HepG2 (cell line): ENCODE measurements around the gene SPG7. TPM values are rescaled to one million over a fixed set of nuclear protein-coding genes. Genes with fewer than 3 reads are reported as not detected.

Experiments used
- HDAC6 ChIP-seq: fragments of 200-600 bp; sonication (generic); IDR thresholded peaks from 2 replicates; pipeline ENCODE4 v1.7.0; 2017; ENCODE audit warnings: mild to moderate bottlenecking, antibody characterized with exemption, low read length, low read depth
- HNF4A ChIP-seq: sonication (generic); formaldehyde crosslinking; IDR thresholded peaks from 2 replicates; pipeline ENCODE4 v1.4.0; 2020; ENCODE audit warnings: missing genetic modification reagents
- JDP2 ChIP-seq: sonication (generic); formaldehyde crosslinking; IDR thresholded peaks from 2 replicates; pipeline ENCODE4 v1.8.1; 2022; ENCODE audit warnings: missing genetic modification reagents, borderline replicate concordance
- SMYD3 ChIP-seq: sonication (generic); formaldehyde crosslinking; IDR thresholded peaks from 2 replicates; pipeline ENCODE4 v1.8.1; 2023; ENCODE audit warnings: mild to moderate bottlenecking, missing genetic modification reagents
- SRSF1 ChIP-seq: fragments of 200-400 bp; formaldehyde crosslinking; optimal IDR thresholded peaks from 2 replicates; pipeline ENCODE3; 2017; ENCODE audit warnings: mild to moderate bottlenecking, low read depth, low read length, moderate library complexity
- TEAD2 ChIP-seq: sonication (generic); formaldehyde crosslinking; IDR thresholded peaks from 2 replicates; pipeline ENCODE4 v1.9.0; 2021; ENCODE audit warnings: missing genetic modification reagents
- ZBTB8A ChIP-seq: sonication (generic); formaldehyde crosslinking; IDR thresholded peaks from 2 replicates; pipeline ENCODE4 v1.4.0; 2020; ENCODE audit warnings: mild to moderate bottlenecking, low read depth, missing genetic modification reagents, borderline replicate concordance
- ZNF737 ChIP-seq: sonication (generic); formaldehyde crosslinking; IDR thresholded peaks from 2 replicates; pipeline ENCODE4 v1.5.0; 2020; ENCODE audit warnings: missing genetic modification reagents, mild to moderate bottlenecking, borderline replicate concordance
- polyA plus RNA-seq, 8 experiments: library from polyadenylated mRNA; depleted of rRNA in 3 of 8; stranded (reverse) in 7 of 8; unstranded in 1 of 8; fragments of >200 nt; fragmentation: Illumina TruSeq in 4 of 8; extraction: Trizol in 4 of 8; gene quantifications; 2 replicates each; pipeline versions ENCODE4 v1.2.1 to v1.2.3, GENCODE V29; 2011 to 2016; ENCODE audit warnings: low read depth in 4 of 8, missing spikeins in 1 of 8, mixed read lengths in 1 of 8; ENCODE audit not compliant: insufficient read depth in 1 of 8
- total RNA-seq, 5 experiments: library from RNA; depleted of rRNA; stranded (reverse); fragments of >200 nt; fragmentation: Illumina TruSeq; extraction: Trizol; gene quantifications; 2 replicates each; pipeline ENCODE4 v1.2.3, GENCODE V29; 2016; ENCODE audit warnings: low read depth in 1 of 5
- TF ChIP-seq, protein P1 (sequence below): sonication (generic); formaldehyde crosslinking; IDR thresholded peaks from 2 replicates; pipeline ENCODE4 v1.4.0; 2020; ENCODE audit warnings: missing genetic modification reagents, mild to moderate bottlenecking, borderline replicate concordance
- TF ChIP-seq, protein P2 (sequence below): sonication (generic); formaldehyde crosslinking; IDR thresholded peaks from 2 replicates; pipeline ENCODE4 v1.5.0; 2020; ENCODE audit warnings: mild to moderate bottlenecking, missing genetic modification reagents, moderate library complexity
- TF ChIP-seq, protein P3 (sequence below): sonication (generic); formaldehyde crosslinking; IDR thresholded peaks from 2 replicates; pipeline ENCODE4 v1.4.0; 2020; ENCODE audit warnings: missing genetic modification reagents, borderline replicate concordance
- TF ChIP-seq, protein P4 (sequence below), 2 experiments: sonication (generic) in 1 of 2; formaldehyde crosslinking in 1 of 2; IDR thresholded peaks; 2 replicates each; pipeline versions ENCODE4 v1.6.1 to v1.9.0; 2014 to 2022; ENCODE audit warnings: antibody characterized with exemption in 1 of 2, borderline replicate concordance in 1 of 2, inconsistent platforms in 1 of 2, low read depth in 1 of 2, missing genetic modification reagents in 1 of 2
- TF ChIP-seq, protein P5 (sequence below): sonication (generic); formaldehyde crosslinking; IDR thresholded peaks from 2 replicates; pipeline ENCODE4 v1.5.1; 2020; ENCODE audit warnings: missing genetic modification reagents, mild to moderate bottlenecking, borderline replicate concordance

The SPG7 gene
- total and polyA plus RNA-seq, 2 of the 13 experiments (the other 11 are each of a cell fraction or from before 2014, with no cell fraction given) = 66.0 to 136 TPM

DNA sequence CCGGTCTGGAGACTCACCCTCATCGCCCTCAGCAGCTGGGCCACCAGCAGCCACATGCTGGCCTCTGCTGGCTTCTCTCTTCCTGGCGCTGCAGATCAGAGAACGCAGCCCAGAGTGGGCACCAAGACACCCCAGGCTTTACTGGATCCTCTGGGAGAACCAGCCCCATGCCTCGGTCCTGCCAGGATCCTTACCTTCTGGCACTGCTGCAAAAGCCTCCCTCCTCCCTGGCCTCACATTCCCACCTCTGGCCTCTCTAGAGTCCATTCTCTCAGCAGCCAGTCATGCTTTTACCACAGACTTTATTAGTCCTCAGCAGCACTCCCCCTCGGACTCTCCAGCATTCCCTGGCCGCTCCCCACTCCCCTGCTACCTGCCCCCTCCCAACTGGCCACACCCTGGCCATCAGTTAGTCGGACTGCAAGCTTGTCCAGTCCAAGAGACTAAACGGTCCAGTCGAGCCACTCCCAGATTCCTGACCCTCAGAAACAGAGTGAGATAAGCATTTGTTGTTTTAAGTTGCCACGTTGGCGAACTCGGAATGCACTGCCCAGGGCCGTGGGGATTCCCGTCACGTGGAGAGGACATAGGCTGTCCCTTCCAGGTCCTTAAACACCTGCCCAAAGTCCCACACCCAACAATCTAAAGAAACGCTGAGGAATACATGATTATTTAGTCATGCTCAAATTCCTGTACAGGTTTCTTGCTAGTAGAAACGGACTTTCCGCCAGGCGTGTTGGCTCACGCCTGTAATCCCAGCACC, 5.9 kb upstream of the SPG7 start (continued):
- TF ChIP-seq, protein P1, sequence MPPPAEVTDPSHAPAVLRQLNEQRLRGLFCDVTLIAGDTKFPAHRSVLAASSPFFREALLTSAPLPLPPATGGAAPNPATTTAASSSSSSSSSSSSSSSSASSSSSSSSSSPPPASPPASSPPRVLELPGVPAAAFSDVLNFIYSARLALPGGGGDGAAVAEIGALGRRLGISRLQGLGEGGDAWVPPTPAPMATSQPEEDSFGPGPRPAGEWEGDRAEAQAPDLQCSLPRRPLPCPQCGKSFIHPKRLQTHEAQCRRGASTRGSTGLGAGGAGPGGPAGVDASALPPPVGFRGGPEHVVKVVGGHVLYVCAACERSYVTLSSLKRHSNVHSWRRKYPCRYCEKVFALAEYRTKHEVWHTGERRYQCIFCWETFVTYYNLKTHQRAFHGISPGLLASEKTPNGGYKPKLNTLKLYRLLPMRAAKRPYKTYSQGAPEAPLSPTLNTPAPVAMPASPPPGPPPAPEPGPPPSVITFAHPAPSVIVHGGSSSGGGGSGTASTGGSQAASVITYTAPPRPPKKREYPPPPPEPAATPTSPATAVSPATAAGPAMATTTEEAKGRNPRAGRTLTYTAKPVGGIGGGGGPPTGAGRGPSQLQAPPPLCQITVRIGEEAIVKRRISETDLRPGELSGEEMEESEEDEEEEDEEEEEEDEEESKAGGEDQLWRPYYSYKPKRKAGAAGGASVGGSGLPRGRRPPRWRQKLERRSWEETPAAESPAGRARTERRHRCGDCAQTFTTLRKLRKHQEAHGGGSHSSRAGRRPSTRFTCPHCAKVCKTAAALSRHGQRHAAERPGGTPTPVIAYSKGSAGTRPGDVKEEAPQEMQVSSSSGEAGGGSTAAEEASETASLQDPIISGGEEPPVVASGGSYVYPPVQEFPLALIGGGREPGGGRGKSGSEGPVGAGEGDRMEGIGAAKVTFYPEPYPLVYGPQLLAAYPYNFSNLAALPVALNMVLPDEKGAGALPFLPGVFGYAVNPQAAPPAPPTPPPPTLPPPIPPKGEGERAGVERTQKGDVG (CRISPR knock-in tag) = 0 out of 2 replicates have a peak, but pooled peaks have one; percentile 49
- TF ChIP-seq HDAC6 = no peak
- TF ChIP-seq, protein P2, sequence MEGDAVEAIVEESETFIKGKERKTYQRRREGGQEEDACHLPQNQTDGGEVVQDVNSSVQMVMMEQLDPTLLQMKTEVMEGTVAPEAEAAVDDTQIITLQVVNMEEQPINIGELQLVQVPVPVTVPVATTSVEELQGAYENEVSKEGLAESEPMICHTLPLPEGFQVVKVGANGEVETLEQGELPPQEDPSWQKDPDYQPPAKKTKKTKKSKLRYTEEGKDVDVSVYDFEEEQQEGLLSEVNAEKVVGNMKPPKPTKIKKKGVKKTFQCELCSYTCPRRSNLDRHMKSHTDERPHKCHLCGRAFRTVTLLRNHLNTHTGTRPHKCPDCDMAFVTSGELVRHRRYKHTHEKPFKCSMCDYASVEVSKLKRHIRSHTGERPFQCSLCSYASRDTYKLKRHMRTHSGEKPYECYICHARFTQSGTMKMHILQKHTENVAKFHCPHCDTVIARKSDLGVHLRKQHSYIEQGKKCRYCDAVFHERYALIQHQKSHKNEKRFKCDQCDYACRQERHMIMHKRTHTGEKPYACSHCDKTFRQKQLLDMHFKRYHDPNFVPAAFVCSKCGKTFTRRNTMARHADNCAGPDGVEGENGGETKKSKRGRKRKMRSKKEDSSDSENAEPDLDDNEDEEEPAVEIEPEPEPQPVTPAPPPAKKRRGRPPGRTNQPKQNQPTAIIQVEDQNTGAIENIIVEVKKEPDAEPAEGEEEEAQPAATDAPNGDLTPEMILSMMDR (CRISPR knock-in tag) = peak; percentile 42
- TF ChIP-seq, protein P3, sequence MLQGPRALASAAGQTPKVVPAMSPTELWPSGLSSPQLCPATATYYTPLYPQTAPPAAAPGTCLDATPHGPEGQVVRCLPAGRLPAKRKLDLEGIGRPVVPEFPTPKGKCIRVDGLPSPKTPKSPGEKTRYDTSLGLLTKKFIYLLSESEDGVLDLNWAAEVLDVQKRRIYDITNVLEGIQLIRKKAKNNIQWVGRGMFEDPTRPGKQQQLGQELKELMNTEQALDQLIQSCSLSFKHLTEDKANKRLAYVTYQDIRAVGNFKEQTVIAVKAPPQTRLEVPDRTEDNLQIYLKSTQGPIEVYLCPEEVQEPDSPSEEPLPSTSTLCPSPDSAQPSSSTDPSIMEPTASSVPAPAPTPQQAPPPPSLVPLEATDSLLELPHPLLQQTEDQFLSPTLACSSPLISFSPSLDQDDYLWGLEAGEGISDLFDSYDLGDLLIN (CRISPR knock-in tag) = no peak
- TF ChIP-seq JDP2 (CRISPR knock-in tag) = no peak
- TF ChIP-seq ZNF737 = no peak
- TF ChIP-seq SMYD3 (CRISPR knock-in tag) = no peak
- no peak for TF ChIP-seq ZBTB8A (CRISPR knock-in tag)
- TF ChIP-seq TEAD2 = no peak
- TF ChIP-seq, protein P4, sequence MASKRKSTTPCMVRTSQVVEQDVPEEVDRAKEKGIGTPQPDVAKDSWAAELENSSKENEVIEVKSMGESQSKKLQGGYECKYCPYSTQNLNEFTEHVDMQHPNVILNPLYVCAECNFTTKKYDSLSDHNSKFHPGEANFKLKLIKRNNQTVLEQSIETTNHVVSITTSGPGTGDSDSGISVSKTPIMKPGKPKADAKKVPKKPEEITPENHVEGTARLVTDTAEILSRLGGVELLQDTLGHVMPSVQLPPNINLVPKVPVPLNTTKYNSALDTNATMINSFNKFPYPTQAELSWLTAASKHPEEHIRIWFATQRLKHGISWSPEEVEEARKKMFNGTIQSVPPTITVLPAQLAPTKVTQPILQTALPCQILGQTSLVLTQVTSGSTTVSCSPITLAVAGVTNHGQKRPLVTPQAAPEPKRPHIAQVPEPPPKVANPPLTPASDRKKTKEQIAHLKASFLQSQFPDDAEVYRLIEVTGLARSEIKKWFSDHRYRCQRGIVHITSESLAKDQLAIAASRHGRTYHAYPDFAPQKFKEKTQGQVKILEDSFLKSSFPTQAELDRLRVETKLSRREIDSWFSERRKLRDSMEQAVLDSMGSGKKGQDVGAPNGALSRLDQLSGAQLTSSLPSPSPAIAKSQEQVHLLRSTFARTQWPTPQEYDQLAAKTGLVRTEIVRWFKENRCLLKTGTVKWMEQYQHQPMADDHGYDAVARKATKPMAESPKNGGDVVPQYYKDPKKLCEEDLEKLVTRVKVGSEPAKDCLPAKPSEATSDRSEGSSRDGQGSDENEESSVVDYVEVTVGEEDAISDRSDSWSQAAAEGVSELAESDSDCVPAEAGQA (IDR thresholded peaks at IDR 0.05; ENCODE audit: low read depth) = no peak
- TF ChIP-seq, protein P4 (CRISPR knock-in tag; IDR thresholded peaks at IDR 0.05; ENCODE audit: borderline replicate concordance) = no peak
- no peak for TF ChIP-seq SRSF1
- TF ChIP-seq, protein P5, sequence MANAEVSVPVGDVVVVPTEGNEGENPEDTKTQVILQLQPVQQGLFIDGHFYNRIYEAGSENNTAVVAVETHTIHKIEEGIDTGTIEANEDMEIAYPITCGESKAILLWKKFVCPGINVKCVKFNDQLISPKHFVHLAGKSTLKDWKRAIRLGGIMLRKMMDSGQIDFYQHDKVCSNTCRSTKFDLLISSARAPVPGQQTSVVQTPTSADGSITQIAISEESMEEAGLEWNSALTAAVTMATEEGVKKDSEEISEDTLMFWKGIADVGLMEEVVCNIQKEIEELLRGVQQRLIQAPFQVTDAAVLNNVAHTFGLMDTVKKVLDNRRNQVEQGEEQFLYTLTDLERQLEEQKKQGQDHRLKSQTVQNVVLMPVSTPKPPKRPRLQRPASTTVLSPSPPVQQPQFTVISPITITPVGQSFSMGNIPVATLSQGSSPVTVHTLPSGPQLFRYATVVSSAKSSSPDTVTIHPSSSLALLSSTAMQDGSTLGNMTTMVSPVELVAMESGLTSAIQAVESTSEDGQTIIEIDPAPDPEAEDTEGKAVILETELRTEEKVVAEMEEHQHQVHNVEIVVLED = no peak
- no peak for TF ChIP-seq HNF4A (CRISPR knock-in tag)
